ENCODE measurements around the gene ARRDC1.
"Not testable (repeated sequence)": the region's sequence is repeated elsewhere in the genome, so short reads cannot be mapped to it uniquely, and the experiment has no call there.

The ARRDC1 gene

DNA sequence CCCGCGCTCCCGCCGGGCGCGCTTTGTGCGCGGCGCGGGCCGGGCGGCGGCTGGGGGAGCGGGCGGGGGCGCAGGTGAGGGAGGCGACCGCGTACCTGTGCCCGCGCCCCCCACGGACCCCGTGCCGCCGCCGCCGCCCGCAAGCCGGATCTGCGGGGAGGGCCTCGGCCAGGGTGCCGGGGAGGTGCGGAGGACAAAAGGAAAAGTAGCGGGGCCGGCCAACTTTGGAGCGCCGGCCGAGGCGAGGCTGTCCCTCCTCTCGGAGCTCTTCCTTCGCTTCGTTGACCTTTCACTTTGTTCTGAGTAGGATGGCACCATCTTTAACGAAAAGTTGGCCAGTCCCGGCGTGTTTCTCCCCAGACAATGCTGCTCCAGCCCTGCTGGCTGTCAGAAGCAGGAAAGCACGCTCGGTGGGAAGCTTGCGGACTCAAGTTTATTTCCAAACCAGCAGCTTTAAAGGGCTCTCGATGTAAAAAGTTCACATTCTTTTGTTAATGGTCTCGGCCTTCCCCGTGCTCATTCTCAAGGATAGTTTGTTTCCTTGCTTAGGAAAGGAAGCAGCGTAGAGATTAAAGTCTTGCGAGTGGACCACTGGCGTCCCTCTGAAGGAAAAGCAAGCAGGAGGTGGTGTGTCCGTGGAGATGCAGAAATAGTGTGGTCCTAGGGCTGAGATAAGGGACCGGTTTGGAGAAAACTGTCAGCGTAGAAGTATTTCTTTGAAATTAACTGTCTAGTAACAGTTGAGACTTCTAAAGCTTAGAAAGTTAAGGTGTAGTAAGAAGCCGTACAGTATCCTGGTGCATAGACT lies 14.0 kb downstream of the ARRDC1 start:
- Histone ChIP-seq H3K27ac (ENCODE audit: low read depth, low read length) (peak overlapping the region; percentile 82), H3K4me1 (ENCODE audit: insufficient read depth, low read length) (peaks cover 29% of the 10 kb centered on the region), H3K27me3 (ENCODE audit: control insufficient read depth in 1 of 2, insufficient read depth in 2 of 2, low read length in 2 of 2) (no peaks in the 10 kb centered on the region), H3K9me3 (ENCODE audit: low read length) (no peaks in the 10 kb centered on the region), H3K36me3 (ENCODE audit: insufficient read depth, low read length) (peaks cover 17% of the 10 kb centered on the region), H3K4me3 (ENCODE audit: low read depth in 1 of 2, low read length in 2 of 2) (peak overlapping the region; percentile 74 to 82), H3K9ac (ENCODE audit: low read length) (peak overlapping the region; percentile 82)

DNA sequence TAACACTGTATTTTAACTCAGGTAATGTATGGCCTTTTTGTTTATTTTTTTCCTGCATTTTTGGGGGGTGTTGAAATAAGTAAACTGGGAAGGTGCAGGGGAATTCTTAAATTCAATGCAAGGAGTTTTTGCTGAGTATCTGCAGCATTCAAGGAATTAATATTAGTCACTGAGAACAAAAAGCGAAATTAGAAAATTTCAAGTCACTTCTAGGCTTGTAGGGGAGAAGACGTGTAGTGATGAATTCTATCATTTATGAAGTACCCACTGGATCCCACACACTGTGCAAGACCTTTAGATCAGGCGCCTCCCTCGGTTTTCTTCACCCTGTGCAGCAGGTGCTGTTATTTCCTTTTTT lies 14.5 kb downstream of the ARRDC1 start:
- Histone ChIP-seq H3K9ac (ENCODE audit: low read length) (peak overlapping the region; percentile 82), H3K36me3 (ENCODE audit: insufficient read depth, low read length) (peaks cover 15% of the 10 kb centered on the region), H3K27me3 (ENCODE audit: control insufficient read depth in 1 of 2, insufficient read depth in 2 of 2, low read length in 2 of 2) (no peaks in the 10 kb centered on the region), H3K4me3 (ENCODE audit: low read depth in 1 of 2, low read length in 2 of 2) (peak overlapping the region; percentile 3 to 82), H3K27ac (ENCODE audit: low read depth, low read length) (peak overlapping the region; percentile 82), H3K9me3 (ENCODE audit: low read length) (no peaks in the 10 kb centered on the region), H3K4me1 (ENCODE audit: insufficient read depth, low read length) (peaks cover 29% of the 10 kb centered on the region)

DNA sequence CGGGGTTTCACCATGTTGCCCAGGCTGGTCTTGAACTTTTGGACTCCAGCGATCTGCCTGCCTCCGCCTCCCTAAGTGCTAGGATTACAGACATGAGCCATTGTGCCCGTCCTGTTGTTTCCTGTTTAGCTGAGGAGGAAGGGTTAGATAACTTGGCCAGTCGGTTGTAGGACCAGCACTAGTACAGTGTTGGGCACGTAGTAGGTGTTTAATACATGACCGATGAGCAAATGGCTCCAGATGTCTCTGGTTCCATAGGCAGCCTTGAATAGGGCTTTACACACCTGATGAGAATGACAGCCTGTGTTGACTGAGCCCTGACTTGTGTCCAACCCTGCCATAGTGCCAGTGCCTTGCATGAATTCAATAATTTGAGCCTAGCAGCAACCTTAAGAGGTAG lies 15.1 kb downstream of the ARRDC1 start:
- Histone ChIP-seq H3K9me3 (ENCODE audit: low read length) (no peaks in the 10 kb centered on the region), H3K4me3 (ENCODE audit: low read depth in 1 of 2, low read length in 2 of 2) (no peak overlapping the region), H3K9ac (ENCODE audit: low read length) (no peak overlapping the region), H3K27me3 (ENCODE audit: control insufficient read depth in 1 of 2, insufficient read depth in 2 of 2, low read length in 2 of 2) (no peaks in the 10 kb centered on the region), H3K36me3 (ENCODE audit: insufficient read depth, low read length) (peaks cover 15% of the 10 kb centered on the region), H3K27ac (ENCODE audit: low read depth, low read length) (no peak overlapping the region), H3K4me1 (ENCODE audit: insufficient read depth, low read length) (peaks cover 29% of the 10 kb centered on the region)

DNA sequence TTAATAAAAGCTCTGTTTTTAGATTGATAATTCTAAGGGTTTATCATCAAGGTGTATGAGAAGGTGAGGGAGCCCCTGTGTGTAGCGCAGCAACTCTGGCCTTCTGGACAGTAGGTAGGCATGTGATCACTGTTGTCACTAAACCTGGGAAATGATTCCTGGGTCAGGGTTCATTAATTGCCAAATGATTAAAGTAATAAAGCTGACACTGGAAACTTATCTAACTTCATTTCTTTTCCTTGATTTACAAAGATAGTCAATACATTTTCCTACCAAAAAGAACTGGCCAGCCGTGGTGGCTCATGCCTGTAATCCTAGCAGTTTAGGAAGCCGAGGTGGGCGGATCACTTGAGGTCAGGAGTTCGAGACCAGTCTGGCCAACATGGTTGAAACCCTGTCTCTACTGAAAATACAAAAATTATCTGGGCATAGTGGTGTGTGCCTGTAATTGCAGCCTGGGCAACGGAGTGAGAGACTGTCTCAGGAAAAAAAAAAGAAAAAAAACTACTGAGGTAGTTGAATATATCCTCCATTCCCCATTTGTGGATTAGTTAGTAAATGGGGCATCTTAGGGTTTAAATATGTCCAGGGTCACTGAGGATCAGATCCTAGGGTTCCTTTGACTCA lies 15.8 kb downstream of the ARRDC1 start:
- H3K27me3 ChIP-seq (ENCODE audit: control insufficient read depth in 1 of 2, insufficient read depth in 2 of 2, low read length in 2 of 2) = no peaks in the 10 kb centered on the region
- H3K27ac ChIP-seq (ENCODE audit: low read depth, low read length) = no peak overlapping the region
- H3K9me3 ChIP-seq (ENCODE audit: low read length) = no peaks in the 10 kb centered on the region
- peaks cover 29% of the 10 kb centered on the region for H3K4me1 ChIP-seq (ENCODE audit: insufficient read depth, low read length)
- H3K9ac ChIP-seq (ENCODE audit: low read length) = no peak overlapping the region
- no peak overlapping the region for H3K4me3 ChIP-seq (ENCODE audit: low read depth in 1 of 2, low read length in 2 of 2)
- peaks cover 14% of the 10 kb centered on the region for H3K36me3 ChIP-seq (ENCODE audit: insufficient read depth, low read length)

DNA sequence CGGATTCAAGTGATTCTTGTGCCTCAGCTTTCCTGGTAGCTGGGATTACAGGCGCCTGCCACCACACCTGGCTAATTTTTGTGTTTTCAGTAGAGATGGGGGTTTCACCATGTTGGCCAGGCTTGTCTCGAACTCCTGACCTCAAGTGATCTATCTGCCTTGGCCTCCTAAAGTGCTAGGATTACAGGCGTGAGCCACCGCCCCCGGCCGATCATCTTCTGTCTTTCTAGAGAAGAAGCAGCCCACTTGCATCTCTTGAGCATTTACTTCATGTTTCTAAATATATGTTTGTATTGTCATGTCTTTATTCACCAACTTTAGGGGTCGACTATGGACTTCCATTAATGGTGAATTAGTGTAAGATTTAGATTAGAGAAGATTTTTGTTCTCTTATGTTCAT lies 16.7 kb downstream of the ARRDC1 start:
- H3K4me1 ChIP-seq (ENCODE audit: insufficient read depth, low read length) = peaks cover 29% of the 10 kb centered on the region
- H3K9me3 ChIP-seq (ENCODE audit: low read length); H3K4me3 ChIP-seq (ENCODE audit: low read depth in 1 of 2, low read length in 2 of 2); H3K36me3 ChIP-seq (ENCODE audit: insufficient read depth, low read length); H3K9ac ChIP-seq (ENCODE audit: low read length); H3K27ac ChIP-seq (ENCODE audit: low read depth, low read length); H3K27me3 ChIP-seq (ENCODE audit: control insufficient read depth in 1 of 2, insufficient read depth in 2 of 2, low read length in 2 of 2): not testable (repeated sequence)

DNA sequence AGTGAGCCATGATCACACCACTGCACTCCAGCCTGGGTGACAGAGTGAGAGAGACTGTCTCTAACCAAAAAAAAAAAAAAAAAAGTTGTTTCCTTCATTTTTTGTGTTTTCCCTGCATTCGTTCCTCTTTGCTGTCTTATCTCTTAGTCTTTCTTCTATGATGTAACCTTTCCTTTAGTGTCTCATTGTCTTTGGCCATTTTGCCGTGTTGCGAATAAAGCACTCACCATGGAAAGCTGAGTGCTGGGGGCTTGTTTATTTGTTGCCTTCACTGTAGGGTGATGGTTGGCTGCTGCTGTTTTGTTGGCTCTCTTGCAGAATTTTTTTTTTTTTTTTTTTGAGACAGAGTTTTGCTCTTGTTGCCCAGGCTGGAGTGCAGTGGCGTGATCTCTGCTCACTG lies 21.0 kb downstream of the ARRDC1 start:
- Histone ChIP-seq H3K36me3 (ENCODE audit: insufficient read depth, low read length) (peaks cover under 1% of the 10 kb centered on the region), H3K9me3 (ENCODE audit: low read length) (no peaks in the 10 kb centered on the region), H3K27ac (ENCODE audit: low read depth, low read length) (no peak overlapping the region), H3K4me3 (ENCODE audit: low read depth in 1 of 2, low read length in 2 of 2) (no peak overlapping the region), H3K27me3 (ENCODE audit: control insufficient read depth in 1 of 2, insufficient read depth in 2 of 2, low read length in 2 of 2) (no peaks in the 10 kb centered on the region), H3K4me1 (ENCODE audit: insufficient read depth, low read length) (peaks cover 25% of the 10 kb centered on the region), H3K9ac (ENCODE audit: low read length) (no peak overlapping the region)

DNA sequence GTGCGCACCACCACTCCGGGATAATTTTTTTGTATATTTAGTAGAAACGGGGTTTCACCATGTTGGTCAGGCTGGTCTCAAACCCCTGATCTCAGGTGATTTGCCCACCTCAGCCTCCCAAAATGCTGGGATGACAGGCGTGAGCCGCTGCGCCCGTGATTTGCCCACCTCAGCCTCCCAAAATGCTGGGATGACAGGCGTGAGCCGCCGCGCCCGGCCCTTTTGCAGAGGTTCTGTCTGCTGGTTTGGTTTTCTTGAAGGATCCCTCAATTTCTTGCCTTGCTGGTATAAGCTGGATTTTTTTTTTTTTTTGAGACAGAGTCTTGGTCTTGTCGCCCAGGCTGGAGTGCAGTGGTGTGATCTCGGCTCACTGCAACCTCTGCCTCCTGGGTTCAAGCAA lies 21.9 kb downstream of the ARRDC1 start:
- H3K27ac ChIP-seq (ENCODE audit: low read depth, low read length); H3K9ac ChIP-seq (ENCODE audit: low read length): not testable (repeated sequence)
- peaks cover 31% of the 10 kb centered on the region for H3K4me1 ChIP-seq (ENCODE audit: insufficient read depth, low read length)

GRCh38 chr9:137630126-137630525 lies 24.6 kb downstream of the ARRDC1 start:
- H3K9ac ChIP-seq (ENCODE audit: low read length) = no peak overlapping the region
- no peak overlapping the region for H3K27ac ChIP-seq (ENCODE audit: low read depth, low read length)
- H3K9me3 ChIP-seq (ENCODE audit: low read length) = no peaks in the 10 kb centered on the region
- no peaks in the 10 kb centered on the region for H3K27me3 ChIP-seq (ENCODE audit: control insufficient read depth in 1 of 2, insufficient read depth in 2 of 2, low read length in 2 of 2)
- H3K4me3 ChIP-seq (ENCODE audit: low read depth in 1 of 2, low read length in 2 of 2) = no peak overlapping the region
- peaks cover 38% of the 10 kb centered on the region for H3K4me1 ChIP-seq (ENCODE audit: insufficient read depth, low read length)
- no peaks in the 10 kb centered on the region for H3K36me3 ChIP-seq (ENCODE audit: insufficient read depth, low read length)

More for the DNA sequence above, 21.9 kb downstream of the ARRDC1 start:
- H3K27me3 ChIP-seq (ENCODE audit: control insufficient read depth in 1 of 2, insufficient read depth in 2 of 2, low read length in 2 of 2); H3K36me3 ChIP-seq (ENCODE audit: insufficient read depth, low read length); H3K9me3 ChIP-seq (ENCODE audit: low read length); H3K4me3 ChIP-seq (ENCODE audit: low read depth in 1 of 2, low read length in 2 of 2): not testable (repeated sequence)

DNA sequence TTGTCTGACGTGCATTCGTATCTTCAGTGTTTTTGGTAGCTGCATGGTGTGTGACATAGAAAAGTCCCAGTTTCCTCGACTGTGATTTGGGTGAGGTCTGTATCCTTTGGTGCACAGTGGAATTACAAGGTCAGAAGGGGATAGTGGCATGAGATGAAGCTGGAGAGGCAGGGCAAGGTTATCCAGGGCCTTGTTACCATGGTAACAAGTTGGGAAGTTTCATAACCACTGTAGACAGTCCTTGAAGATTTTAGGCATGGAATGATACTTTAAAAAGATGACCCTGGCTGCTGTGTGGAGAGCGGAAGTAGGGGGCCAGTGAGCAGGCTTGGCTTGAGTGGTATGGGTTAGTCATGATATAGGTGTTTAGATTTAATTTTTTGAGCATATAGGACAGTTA lies 25.2 kb downstream of the ARRDC1 start:
- no peaks in the 10 kb centered on the region for H3K9me3 ChIP-seq (ENCODE audit: low read length)
- no peaks in the 10 kb centered on the region for H3K36me3 ChIP-seq (ENCODE audit: insufficient read depth, low read length)
- no peak overlapping the region for H3K4me3 ChIP-seq (ENCODE audit: low read depth in 1 of 2, low read length in 2 of 2)
- H3K27me3 ChIP-seq (ENCODE audit: control insufficient read depth in 1 of 2, insufficient read depth in 2 of 2, low read length in 2 of 2) = no peaks in the 10 kb centered on the region
- no peak overlapping the region for H3K27ac ChIP-seq (ENCODE audit: low read depth, low read length)
- no peak overlapping the region for H3K9ac ChIP-seq (ENCODE audit: low read length)
- peaks cover 38% of the 10 kb centered on the region for H3K4me1 ChIP-seq (ENCODE audit: insufficient read depth, low read length)

GRCh38 chr9:137631345-137632229 lies 26.1 kb downstream of the ARRDC1 start:
- H3K27ac ChIP-seq (ENCODE audit: low read depth, low read length) = no peak overlapping the region
- no peaks in the 10 kb centered on the region for H3K27me3 ChIP-seq (ENCODE audit: control insufficient read depth in 1 of 2, insufficient read depth in 2 of 2, low read length in 2 of 2)
- H3K4me3 ChIP-seq (ENCODE audit: low read depth in 1 of 2, low read length in 2 of 2) = no peak overlapping the region
- no peaks in the 10 kb centered on the region for H3K36me3 ChIP-seq (ENCODE audit: insufficient read depth, low read length)
- H3K9me3 ChIP-seq (ENCODE audit: low read length) = no peaks in the 10 kb centered on the region
- H3K4me1 ChIP-seq (ENCODE audit: insufficient read depth, low read length) = peaks cover 38% of the 10 kb centered on the region
- H3K9ac ChIP-seq (ENCODE audit: low read length) = no peak overlapping the region
